Suppressor macrophage treated with lipopolysaccharide for 1 hour (primary cell): ENCODE data around the gene ZNF180.
A peak's percentile ranks its signal among the peaks of the same experiment; 100 is the strongest.
"Not testable (repeated sequence)": the region's sequence is repeated elsewhere in the genome, so short reads cannot be mapped to it uniquely, and the experiment has no call there.

Experiments used
- DNase-seq, 3 donors: peaks; one replicate each; pipeline ENCODE4 v3.0.0-alpha.2; 2020 to 2022

ZNF180 gene

GRCh38 chr19:44499962-44500949 lies at the start of gene ZNF180:
TSS of gene ZNF180 (minus strand) at chr19:44500522. CDS start at chr19:44497334, 3,188 bp downstream.
- peak; percentile 95 to 97 (median 97) for DNase-seq

- DNase-seq: no peak
Observed at GRCh38 chr19:44549507-44549906, 49.2 kb upstream of the ZNF180 start.

GRCh38 chr19:44548736-44549135 lies 48.4 kb upstream of the ZNF180 start:
- no peak for DNase-seq

GRCh38 chr19:44544031-44544430 lies 43.7 kb upstream of the ZNF180 start:
- no peak for DNase-seq

DNA sequence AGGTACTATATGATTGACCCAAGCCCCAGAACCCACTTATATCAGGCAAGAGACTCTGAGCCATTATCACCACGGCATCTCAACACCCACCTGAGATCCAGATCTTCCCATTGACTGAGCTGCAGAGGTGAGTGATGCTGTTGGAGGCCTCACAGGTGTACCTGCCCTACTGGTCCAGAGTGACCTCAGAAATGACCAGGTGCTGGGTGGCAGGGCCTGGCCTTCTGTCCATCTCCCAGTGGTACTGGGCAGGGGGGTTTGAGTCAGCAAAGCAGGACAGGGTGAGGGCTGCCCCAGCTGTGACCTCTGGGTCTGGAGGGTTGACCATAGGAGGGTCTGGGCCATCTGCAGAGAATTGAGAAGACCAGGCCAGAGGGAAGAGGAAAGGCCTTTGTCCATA lies 42.3 kb upstream of the ZNF180 start:
- no peak for DNase-seq

DNA sequence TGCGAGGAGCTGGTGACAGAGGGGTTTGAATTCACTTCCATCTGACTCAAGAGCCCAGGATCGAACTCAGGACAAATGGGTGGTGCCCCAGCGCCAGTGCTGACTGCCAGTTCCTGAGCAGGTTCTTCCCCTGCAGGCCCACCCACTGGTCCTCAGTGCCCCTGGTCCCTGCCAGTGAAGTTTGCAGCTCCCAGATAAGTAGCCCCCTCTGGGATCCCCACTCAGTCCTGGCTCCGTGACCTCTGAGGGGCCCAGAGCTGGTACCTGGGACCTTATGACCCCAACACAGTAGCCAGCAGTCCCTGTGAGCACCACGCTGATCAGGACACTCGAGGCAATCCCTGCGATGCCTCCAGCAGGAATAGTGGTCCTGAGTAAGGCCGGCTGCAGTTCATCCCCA lies 40.4 kb upstream of the ZNF180 start:
- no peak for DNase-seq

- no peak for DNase-seq
Observed at GRCh38 chr19:44539991-44540390, 39.7 kb upstream of the ZNF180 start.

- no peak for DNase-seq
Observed at GRCh38 chr19:44539236-44539826, 39.0 kb upstream of the ZNF180 start.

DNA sequence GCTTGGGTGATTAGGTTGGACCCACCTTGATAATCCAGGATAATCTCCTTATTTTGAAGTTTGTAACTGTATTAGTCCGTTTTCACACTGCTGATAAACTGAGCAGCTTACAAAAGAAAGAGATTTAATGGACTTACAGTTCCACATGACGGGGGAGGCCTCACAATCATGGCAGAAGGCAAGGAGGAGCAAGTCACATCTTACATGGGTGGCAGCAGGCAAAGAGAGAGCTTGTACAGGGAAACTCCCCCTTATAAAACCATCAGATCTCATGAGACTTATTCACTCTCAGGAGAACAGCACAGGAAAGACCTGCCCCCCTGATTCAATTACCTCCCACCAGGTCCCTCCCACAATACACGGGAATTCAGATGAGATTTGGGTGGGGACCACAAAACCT lies 35.0 kb upstream of the ZNF180 start:
- not testable (repeated sequence) for DNase-seq

- no peak for DNase-seq
Observed at GRCh38 chr19:44532819-44533218, 32.5 kb upstream of the ZNF180 start.

GRCh38 chr19:44530777-44531176 lies 30.5 kb upstream of the ZNF180 start:
- peak; percentile 7 to 46 (median 26) for DNase-seq

GRCh38 chr19:44529536-44529935 lies 29.2 kb upstream of the ZNF180 start, which contains the start of gene CEACAM20:
TSS of gene CEACAM20 (minus strand) at chr19:44529675. CDS start at chr19:44529509, 166 bp downstream.
- no peak for DNase-seq

- no peak for DNase-seq
Observed at GRCh38 chr19:44527554-44527953, 27.2 kb upstream of the ZNF180 start.

GRCh38 chr19:44525721-44526430 lies 25.6 kb upstream of the ZNF180 start:
- DNase-seq: no peak

- no peak for DNase-seq
Observed at GRCh38 chr19:44521370-44521769, 21.0 kb upstream of the ZNF180 start.

GRCh38 chr19:44517146-44517545 lies 16.8 kb upstream of the ZNF180 start:
- no peak for DNase-seq

- DNase-seq: no peak
Observed at GRCh38 chr19:44515907-44516306, 15.6 kb upstream of the ZNF180 start.

GRCh38 chr19:44515031-44515430 lies 14.7 kb upstream of the ZNF180 start:
- no peak for DNase-seq

GRCh38 chr19:44512326-44513298 lies 12.3 kb upstream of the ZNF180 start:
- DNase-seq: peak; percentile 24 to 56 (median 27)

DNA sequence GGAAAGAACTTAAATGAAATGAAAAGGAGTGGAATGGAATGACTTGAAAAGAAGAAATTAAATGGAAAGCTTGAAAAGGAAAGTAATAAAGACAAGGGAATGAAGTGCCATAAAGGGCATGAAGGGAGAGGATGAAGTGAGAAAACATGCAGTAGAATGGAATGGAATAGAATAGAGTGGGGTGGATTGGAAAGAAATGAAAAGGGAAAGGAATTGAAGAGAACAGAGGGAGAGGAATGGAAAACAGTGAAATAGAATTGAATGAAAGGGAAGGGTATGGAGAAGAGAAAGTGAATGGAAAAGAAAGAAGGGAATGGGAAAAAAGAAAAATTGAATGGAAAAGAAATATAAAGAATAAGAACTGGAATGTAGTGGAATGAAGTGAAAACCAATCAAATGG lies 9.2 kb upstream of the ZNF180 start:
- no peak for DNase-seq

GRCh38 chr19:44499559-44499958 lies 763 bp downstream of the ZNF180 start:
- DNase-seq: no peak

- DNase-seq: no peak
Observed at GRCh38 chr19:44498988-44499387, 1.3 kb downstream of the ZNF180 start.
